ENCODE results near the gene HDGF.

The HDGF gene

DNA sequence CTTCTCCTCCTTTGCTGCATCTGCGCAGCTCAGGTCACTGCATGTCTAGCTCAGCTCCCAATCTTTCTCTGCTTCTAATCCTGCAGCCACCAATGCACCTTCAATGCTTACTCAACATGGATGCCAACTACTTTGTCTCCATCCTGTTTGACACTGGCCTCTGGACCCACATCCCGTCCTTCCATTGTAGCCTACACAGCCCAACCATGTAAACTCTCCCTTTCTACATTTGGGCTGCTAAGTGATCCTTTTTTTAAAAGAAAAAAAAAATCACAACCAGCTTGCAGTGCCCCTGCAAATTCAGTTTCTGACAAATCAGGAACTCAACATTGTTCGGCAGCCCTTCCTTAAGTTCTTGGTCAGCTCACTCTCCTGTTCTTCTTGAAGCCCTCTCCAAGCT, 36.6 kb downstream of the HDGF start:
- DNase-seq = no peak

DNA sequence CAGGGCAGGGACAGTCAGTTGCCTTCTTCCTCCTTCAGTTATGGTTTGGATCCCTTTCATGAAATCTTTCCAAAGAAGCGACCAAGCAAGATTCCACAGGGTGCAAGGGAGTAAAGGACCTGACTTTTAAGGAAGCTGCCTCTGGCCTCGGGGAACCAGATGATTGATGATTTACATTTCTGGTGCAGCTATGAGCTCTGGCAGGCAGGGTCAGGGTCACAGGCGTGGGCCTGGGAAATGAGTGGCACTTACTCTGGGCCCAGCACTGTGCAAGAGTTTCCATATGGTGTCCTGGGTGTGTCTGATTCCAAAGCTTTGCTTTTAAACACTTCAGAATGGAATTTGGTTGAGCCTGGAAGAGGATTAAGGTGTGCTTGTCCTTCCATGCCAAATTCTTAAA, 38.8 kb downstream of the HDGF start:
- DNase-seq = no peak

DNA sequence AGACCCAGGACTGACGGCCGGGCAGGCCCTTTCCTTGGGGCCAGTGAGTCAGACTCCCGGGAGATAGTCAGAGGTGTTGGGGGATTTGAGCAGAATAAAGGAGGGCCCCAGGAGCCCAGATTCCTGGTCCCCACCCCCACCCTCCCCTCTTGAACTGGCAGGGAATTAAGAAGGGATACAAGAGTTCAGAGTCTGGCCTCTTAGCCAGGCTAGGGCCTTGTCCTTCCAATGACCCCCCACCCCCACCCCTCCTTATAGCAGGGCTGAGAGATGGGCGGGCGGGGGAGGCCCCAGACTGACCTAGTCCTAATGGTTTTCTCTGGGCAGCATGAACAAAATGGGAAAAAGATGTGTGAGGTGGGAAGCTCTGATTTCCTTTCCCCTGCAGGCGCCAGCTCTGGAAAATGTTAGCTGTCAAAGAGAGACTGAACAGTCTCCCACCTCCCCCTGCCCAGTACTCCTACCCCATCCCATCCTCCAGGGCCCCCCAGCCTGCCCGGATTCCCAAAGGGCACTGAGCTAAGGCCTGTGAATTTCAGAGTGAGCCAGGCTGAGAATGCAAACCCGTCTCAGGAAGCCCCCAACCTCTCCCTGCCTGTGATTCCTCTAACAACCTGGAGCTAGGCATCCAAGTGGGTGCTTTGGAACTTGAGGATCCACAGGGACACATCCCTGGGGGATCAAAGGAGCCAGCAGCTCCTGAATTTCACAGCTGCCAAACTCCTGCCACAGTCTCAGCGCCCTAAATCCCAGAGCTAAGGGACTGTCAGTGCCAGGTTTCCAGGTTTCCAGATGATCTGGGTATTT, 40.3 kb downstream of the HDGF start:
- DNase-seq = no peak

DNA sequence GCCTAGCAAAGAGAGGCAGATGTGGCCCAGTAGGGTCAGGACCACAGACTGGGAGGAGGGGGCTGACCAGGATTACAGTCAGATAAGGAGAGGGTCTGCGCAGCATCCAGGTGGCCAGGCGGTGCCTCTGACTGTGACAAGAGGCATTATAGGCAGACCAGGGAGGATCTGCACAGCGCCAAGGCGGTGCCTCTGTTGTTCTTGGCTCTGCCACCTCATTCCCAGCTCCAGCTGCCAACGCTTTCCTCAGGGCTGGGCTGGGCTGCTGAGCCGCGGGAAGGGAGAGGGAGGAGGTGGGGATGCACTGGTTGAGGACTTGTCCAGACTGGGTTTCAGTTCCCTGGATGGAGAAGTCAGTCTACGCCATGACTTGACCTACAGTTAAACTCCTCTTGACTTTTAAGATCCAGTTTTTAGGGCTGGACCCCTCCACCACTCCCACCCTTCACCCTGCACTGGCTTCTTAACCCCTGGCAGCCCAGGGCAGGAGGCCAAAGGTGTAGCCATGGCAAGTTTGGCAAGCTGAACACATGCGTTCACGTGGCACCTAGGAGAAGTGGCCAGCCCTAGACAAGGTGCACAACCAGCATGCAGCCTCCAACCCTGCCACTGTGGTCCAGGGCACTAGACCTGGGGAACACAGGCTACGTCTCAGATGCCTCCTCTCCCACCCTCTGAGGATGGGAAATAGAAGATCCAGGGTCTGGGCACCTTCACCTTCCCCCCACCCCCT, 41.6 kb downstream of the HDGF start:
- DNase-seq = no peak

DNA sequence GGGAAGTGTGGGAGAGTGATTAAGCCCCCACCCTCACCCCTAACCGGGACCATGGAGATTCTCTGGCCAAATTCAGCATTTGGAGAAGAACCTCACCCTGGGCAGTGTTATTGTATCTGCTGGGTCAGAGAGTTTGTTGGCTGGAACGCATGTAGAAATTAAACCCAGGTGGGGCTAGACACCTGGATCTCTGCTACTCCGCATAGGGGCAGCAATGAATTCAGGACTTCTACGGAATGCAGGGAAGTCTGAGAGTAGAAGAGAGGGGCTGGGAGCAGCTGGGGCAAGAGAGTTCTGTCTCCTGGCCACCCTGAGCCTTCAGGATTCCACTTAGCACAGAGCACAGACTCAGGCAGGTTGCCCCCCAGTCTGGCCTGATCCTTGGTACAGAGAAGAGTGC, 42.4 kb downstream of the HDGF start:
- no peak for DNase-seq

DNA sequence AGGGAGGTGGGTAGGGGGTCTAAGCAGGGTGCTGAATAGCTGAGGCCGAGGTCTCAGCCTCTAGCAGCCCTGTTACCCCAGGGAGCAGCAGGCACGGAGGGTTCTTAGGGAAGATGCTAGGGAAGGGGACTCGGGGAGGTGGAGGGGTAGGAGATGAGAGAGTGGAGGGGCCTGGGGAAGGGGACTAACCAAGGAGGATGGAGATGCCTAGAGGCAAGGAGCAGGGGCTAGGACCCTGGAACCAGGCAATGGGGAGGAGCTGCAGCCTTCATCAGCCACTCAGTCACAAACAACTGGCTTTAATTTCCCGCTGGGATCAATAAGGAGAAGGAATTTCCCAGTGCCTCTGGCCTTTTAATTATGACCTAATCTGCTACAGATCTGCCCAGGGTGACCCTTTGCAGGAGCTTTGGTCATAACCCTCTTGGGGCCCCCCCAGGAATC, 43.2 kb downstream of the HDGF start:
- no peak for DNase-seq

DNA sequence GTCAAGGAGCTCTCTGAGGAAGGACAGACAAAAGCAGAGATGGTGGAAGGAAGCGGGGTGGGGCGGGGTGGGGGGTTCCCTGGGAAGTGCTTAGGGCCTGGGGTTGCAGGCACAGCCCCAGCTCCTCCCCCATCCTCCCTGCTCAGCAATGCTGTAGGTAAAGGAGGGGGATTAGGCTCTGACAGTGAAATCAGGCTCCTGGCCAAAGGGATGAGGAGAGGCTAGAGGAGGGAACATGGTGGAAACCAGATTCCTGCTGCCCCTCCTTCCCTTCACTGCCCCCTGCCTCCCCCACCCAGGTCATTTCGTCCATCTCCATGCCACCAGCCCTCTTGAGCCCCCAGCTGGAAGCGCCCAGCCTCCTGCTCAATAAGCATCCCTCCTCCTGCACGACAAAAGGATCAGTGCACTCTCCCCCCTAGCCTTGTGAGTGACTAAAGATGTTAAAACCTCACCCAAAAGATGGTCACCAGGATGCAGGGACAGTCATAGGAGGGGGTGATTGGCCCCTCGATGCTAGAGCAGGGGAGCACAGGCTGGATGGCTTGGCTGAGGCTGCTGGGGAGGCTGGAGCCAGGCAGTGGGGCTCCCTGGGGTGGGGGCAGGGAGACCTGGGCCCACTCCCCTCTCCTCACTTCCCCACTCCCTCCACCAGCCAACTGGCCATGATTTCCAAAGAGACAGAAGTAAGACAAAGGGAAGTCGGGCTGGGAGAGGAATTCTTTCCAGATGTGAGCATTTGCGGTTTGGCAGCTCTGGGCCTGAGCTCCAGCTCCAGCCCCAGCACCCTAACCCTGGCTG, 43.9 kb downstream of the HDGF start:
- DNase-seq = no peak

DNA sequence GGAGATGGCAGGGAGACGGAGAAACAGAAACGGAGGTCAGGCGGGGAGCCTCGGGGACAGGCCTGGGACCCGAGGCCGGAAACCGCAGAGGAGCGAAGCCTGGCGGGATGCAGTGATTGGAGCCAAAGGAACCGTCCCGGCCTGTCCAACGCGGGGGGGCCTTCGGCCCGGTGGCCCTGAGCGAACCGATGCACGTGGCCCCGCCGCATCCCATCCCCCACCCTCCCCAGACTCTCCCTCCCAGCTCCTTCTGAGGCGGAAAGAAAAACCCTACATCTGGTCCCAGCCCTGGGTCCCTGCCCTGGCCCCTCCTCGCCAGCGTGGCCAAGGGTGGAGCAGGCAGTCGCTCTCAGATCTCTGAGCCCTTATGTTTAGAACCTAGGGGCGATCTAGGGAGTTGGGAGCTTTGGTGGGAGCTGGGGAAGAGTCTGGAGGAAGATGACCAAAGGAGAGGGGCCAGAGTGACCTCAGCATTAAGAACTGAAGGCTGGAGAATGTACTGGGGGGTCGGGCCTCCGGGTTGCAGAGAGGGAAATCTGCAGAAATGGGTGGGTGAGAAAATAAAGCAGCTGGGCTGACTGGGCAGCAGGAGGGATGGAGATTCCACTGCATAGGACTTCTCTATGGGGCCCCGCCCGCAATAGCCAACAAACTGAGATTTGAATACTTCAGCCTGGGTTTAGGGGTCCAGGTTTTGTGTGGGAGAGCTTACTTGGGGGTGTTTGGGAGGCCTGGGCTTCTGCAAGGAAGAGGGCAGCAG, 44.6 kb downstream of the HDGF start:
- DNase-seq = peak; percentile 28

DNA sequence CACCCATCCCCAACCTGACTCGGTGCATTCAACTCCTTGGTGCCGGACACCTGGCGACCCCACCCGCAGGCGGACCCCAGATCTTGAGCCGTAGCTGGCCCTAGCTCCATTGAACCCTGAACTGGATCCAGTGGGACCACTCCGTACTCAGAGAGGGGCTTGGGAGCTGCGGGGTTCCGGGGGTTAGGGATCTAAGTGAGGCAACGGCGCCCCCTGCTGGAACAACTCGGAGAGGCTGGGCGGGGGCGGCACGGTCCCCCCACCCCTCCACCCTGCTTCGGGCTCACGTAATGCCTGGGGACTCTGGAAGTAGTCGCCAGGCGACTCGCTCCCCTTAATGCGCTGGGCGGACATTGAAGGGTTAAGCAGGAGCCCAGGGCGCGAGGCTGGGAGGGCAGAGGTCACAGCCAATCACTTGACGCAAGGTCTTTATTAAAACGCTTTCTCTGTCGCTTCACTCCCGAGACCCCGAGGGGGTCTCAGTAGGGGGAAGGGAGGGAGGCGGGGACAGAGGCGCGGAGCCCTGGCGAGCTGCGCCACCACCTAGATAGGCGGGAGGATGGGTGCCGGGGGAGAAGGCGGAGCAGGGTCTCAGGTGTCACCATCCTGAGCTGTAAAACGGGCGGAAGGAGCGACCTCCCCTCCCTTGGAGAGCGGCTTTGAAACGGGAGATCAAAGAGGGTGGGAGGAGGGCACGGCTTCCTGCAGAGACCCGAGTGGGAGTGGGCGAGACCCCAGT, 45.4 kb downstream of the HDGF start:
- peak; percentile 76 for DNase-seq

DNA sequence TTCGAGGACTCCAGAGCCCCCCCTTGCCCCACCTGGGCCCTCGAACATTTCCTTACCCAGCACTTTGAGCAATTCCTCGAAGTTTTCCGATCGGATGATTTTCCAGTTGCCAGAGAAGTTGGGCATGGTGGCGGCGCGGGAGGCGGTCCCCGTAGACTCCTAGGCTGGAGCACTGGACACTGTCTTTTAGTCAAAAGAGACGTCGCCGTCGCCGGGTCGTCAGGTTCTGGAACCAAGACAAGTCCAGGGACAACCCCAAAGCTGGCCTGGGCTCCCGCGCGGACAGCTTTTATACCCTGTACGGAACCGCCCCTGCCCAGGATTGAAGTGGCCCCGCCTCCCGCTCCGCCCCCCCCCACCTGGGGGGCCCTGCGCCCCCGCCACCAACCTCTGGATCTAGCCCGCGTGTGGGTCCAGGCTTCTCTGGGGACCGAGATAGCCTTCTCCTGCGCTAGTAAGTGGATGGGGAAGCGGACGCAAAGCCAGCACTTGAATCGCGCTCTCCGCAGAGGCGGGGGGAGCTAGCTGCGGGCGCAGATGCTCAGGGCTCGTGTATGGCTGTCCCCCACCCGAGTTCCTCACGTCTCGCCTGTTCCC, 46.1 kb downstream of the HDGF start, which contains the start of gene CRABP2:
TSS of gene CRABP2 (minus strand) at position 263 of the 597 bp plus-strand sequence. CDS start at position 126, 137 bp downstream.
- DNase-seq = peak; percentile 36

DNA sequence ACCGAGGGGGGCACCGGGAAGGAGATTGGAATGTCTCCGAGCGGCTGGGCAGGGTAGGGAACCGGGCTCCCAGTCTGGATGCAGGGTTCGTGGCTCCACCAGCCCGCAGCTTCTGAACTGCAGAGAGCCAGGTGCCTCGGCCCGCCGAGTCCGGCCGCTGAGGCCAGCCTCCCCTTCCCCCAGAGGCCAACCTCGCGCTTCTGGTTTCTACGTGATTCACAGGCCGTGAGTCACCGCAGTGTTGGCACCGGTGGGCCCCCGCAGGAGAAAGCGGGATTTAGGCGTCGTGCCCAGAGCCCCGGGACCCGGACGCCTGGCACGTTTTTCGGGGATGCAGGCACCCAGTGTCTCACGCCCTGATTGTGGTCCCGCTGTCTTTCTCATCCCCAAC, 46.5 kb downstream of the HDGF start:
- DNase-seq = peak; percentile 50

DNA sequence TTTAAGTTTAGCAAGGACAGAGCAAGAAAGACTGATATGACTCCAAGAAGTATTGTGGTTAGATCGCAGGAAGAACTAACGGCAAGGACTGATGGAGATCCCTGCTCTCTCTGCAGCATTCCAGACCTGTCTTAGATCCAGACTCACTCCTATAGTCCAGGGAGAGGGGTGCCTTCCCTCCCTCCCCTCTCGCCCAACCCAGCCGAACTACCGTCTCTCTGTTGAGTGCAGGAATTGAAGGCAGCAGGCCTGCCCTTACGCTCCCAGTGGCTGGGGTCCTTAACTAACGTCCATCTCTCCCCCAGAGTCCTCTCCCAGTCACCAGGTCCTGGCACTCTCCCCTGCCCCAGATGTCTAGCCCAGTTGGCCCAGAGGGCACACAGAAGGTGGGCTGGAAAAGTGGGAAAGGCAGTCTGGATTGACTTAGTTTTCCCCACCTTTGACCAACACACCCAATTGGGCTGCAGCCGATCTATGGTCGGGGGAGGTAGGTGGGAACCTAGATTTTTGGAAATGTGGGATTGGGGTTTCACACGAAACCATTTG, 47.2 kb downstream of the HDGF start:
- DNase-seq = no peak

DNA sequence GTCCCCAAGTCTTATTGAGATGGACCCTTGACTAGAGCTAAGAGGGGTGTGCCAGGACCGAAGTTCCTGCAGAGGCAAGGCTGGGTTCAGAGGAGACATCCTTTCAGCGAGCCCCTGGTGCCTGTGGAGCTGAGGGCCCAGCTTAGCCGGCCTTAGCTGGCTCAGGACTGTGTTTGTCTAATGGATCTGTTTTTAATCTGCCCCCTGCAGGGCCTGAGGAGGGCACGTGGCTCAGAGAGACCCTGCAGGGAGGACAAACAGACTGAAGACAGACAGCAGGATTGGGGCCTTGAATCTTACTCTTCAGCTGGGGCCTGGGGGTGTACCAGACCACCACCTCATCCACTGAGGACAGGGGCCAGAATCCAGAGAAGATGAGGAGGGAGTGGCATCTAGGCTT, 47.7 kb downstream of the HDGF start:
- DNase-seq = no peak

DNA sequence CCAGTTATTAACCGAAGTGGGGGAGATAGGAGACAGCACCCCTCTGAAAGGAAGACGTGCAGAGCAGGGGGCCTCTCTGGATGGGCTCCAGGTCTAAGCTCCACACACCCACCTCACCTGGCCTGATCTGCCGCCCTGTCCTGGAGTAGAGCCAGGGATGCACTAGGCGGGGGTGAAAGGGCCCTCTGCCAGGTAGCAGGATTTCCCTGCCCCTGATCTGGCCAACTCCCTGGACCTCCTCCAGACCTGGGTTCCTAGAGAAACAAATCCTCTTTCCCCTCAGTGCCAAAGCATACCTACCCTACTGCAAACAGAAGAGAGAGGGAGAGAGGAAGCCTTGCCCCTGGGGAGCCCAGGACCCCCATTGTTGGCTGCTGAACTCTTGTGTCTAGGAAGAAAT, 48.1 kb downstream of the HDGF start:
- DNase-seq = no peak

DNA sequence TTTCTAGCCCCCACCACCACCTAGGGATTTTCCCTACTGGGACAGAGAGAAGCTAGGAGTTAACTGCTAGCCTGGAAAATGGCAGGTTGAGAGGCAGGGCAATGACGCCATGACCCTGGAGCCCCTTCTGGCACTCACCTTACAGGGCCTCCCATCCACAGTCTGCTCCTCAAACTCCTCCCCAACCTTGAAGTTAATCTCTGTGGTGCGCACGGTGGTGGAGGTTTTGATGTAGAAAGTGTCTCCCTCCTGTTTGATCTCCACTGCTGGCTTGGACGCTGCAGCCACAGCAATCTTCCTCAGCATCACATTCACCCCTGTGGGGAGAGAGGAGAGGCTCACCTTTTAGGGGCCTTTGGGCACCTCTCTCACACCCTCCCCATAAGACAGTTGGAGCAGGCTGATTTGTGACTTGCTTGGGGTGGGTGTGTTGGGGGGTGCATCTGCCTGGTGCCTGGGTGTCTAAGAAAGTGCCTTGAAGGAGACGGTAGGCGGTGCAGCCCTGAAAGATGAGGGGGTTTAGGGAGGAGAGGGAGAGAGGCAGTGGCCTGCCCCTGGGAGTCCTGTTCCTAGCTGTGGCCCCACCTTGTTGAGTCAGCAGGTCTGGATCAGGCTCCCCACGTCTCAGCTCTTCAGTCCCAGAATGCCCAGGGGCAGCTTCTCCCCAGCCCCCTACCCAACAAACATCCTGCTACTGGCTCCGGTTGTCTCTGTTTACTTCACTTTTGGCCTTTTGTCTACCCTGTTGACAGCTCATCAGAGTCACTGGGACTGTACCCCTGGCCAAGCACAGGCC, 50.5 kb downstream of the HDGF start:
- no peak for DNase-seq

DNA sequence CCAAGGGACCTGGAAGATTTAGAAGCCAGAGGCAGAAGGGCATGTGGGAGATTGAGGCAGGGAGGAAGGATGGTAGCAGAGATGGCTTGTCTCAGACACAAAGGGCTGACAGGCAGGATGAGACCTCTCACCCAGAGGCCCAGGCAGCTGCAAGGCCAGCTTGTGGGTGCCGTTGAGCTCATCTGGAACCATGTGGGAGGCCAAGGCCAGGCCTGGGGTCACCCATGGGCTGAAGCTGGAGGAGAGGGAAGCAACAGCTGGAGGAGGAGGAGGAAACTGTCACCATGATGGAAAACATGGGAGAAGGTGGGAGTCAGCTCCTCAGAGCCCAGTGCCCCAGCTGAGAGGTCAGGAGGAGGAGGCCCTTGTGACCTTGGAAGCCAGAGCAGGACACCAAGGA, 52.5 kb downstream of the HDGF start:
- DNase-seq = no peak

DNA sequence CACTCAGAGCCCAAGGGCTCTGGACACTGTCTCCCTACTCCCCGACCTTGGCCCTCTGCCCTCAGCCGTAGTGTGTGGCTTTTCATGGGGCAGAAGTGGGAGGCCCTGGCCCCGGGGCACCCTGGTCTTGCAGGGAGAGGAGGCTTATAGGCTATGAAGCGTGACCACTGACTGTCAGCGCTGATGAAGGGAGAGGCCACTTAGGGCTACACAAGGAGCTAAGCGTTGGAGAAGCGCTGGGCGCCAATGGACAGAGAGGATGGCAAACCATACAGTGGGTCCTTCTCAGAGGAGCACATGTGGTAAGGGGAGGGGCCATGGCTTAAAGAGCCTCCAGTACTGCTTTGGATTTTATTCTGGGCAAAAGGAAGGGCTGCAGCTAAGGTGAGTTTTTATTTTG, 54.0 kb downstream of the HDGF start:
- DNase-seq = no peak

DNA sequence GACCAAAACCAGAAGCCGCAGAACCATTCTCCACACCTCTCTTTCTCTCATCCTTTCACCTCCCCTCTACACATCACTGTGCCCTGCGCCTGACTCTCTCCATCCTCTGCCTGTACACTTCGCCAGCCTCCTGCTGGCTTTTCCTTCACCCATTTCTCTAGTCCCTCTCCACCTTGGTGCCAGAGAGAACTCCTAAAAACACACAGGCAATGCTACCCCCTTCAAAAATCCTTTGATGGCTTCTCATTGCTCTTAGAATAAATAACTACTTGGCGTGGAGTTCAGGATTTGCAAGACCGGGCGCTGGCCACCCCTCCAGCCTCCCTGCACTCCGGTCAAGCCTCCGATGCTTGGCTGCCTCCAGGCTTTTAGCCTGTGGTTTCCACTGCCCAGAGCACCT, 54.7 kb downstream of the HDGF start:
- DNase-seq = no peak

DNA sequence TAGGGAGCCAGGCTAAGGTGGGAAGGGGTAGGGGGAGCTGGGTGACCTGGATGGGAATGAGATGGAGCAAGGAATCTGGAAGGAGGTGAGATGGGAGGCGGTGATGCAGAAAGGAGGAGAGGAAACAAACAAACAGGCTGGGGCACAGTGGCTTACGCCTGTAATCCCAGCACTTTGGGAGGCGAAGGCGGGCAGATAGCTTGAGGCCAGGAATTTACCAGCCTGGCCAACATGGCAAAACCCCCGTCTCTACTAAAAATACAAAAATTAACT, 56.8 kb downstream of the HDGF start:
- no peak for DNase-seq

DNA sequence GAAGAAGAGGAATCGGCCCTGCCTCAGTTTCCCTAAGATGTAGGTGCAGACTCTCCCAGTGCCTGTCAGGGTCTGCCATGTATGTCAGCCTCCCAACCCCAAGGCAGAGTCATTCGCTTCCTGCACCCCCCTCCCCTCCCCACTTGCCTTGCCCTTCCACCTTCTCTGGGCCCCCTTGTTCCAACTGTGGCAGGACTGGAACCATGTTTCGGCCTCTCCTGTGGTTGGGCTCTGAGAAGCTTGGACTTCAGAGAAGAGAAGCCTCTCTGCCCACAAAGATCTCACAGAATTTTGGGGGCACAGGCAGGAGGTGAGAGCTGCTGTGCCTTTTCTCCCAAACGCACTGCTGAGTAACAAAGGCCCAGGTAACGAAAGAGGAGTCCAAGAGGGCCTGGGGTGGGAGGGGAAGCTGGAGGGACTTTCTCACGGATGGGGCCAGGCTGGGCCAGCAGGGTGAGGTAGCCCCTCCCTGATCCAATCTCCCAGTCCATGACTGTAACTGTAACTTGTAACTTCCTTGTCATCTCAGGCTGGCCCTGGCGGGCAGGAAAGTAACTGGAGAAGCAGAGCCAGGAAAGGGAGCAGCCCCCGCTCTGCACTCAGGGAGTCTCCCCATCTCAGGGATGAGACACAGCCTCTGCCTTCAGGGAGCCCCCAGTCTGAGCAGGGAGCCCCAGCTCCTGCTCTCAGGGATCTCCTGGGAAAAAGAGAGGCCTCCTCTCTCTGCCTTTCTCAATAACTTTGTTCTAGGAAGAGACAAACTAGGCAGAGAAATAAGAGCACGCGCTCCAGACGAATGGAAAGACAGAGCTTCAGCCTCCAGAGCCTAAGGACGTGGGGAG, 57.4 kb downstream of the HDGF start:
- DNase-seq = no peak
